Neural progenitor cell (in vitro differentiated cells): ENCODE results near the gene WIZ. TPM values are rescaled to one million over a fixed set of nuclear protein-coding genes. Genes with fewer than 3 reads are reported as not detected.

ENCODE experiments used
- DNase-seq: peaks from one replicate; pipeline ENCODE4 v3.0.0-alpha.2; 2016; ENCODE audit warnings: low spot score
- H2AFZ ChIP-seq: fragments of 200-600 bp; sonication (generic); replicated peaks from 2 replicates; pipeline ENCODE4 v1.6.1; 2016; ENCODE audit warnings: antibody characterized with exemption
- H3F3A ChIP-seq: fragments of 200-600 bp; sonication (generic); 2 replicates; pipeline ENCODE4 v1.6.1; 2016; ENCODE audit warnings: antibody characterized with exemption, low read depth
- H3K27ac ChIP-seq: fragments of 200-600 bp; sonication (generic); 2 replicates; pipeline ENCODE4 v1.5.1; 2016; ENCODE audit warnings: mild to moderate bottlenecking
- H3K27me3 ChIP-seq: fragments of 200-600 bp; sonication (generic); 2 replicates; pipeline ENCODE4 v1.6.1; 2016; ENCODE audit warnings: mild to moderate bottlenecking, moderate library complexity
- H3K36me3 ChIP-seq: fragments of 200-600 bp; sonication (generic); 2 replicates; pipeline ENCODE4 v1.5.1; 2016
- H3K4me1 ChIP-seq: fragments of 200-600 bp; sonication (generic); 2 replicates; pipeline ENCODE4 v1.6.1; 2016; ENCODE audit warnings: mixed run types
- H3K4me2 ChIP-seq: fragments of 200-600 bp; sonication (generic); 2 replicates; pipeline ENCODE4 v1.6.1; 2016
- H3K4me3 ChIP-seq: fragments of 200-600 bp; sonication (generic); 2 replicates; pipeline ENCODE4 v1.5.1; 2016
- H3K79me2 ChIP-seq: fragments of 200-600 bp; sonication (generic); 2 replicates; pipeline ENCODE4 v1.6.1; 2016; ENCODE audit warnings: low read depth
- H3K9ac ChIP-seq: fragments of 200-600 bp; sonication (generic); 2 replicates; pipeline ENCODE4 v1.6.1; 2016
- H3K9me3 ChIP-seq: fragments of 200-600 bp; sonication (generic); 2 replicates; pipeline ENCODE4 v1.5.1; 2016; ENCODE audit warnings: low read depth
- H4K20me1 ChIP-seq: fragments of 200-600 bp; sonication (generic); 2 replicates; pipeline ENCODE4 v1.6.1; 2016; ENCODE audit warnings: low read depth
- H3K27ac Mint-ChIP-seq: 3 replicates; pipeline ENCODE4 v1.8.0; 2021; ENCODE audit warnings: mixed read lengths
- H3K27me3 Mint-ChIP-seq: 2 replicates; pipeline ENCODE4 v1.8.0; 2022; ENCODE audit warnings: low read depth, mild to moderate bottlenecking, inconsistent platforms, moderate library complexity, mixed read lengths; ENCODE audit not compliant: insufficient read depth
- H3K36me3 Mint-ChIP-seq: 3 replicates; pipeline ENCODE4 v1.8.0; 2021; ENCODE audit warnings: mixed read lengths
- H3K4me1 Mint-ChIP-seq: 3 replicates; pipeline ENCODE4 v1.8.0; 2021; ENCODE audit warnings: mixed read lengths
- H3K4me3 Mint-ChIP-seq: 3 replicates; pipeline ENCODE4 v1.8.0; 2021; ENCODE audit warnings: mild to moderate bottlenecking, moderate library complexity, mixed read lengths
- H3K9me3 Mint-ChIP-seq: 3 replicates; pipeline ENCODE4 v1.8.0; 2020; ENCODE audit warnings: mixed read lengths
- EZH2 ChIP-seq: fragments of 200-600 bp; sonication (generic); IDR thresholded peaks from 2 replicates; pipeline ENCODE4 v1.6.1; 2017; ENCODE audit warnings: antibody characterized with exemption, mild to moderate bottlenecking, moderate library complexity
- EZH2phosphoT487 ChIP-seq: fragments of 200-600 bp; sonication (generic); IDR thresholded peaks from 2 replicates; pipeline ENCODE4 v1.6.1; 2017; ENCODE audit warnings: antibody characterized with exemption
- total RNA-seq: library from RNA; depleted of rRNA; stranded (reverse); fragments of >200 nt; gene quantifications from 2 replicates; pipeline ENCODE4 v1.2.3, GENCODE V29; 2015; ENCODE audit warnings: low replicate concordance
- TF ChIP-seq, protein P1 (sequence below): fragments of 200-600 bp; sonication (generic); IDR thresholded peaks from 2 replicates; pipeline ENCODE4 v1.5.1; 2017; ENCODE audit warnings: antibody characterized with exemption, mild to moderate bottlenecking

WIZ gene
- total RNA-seq, 1 donor from 2014 or later: 9.1 TPM

DNA sequence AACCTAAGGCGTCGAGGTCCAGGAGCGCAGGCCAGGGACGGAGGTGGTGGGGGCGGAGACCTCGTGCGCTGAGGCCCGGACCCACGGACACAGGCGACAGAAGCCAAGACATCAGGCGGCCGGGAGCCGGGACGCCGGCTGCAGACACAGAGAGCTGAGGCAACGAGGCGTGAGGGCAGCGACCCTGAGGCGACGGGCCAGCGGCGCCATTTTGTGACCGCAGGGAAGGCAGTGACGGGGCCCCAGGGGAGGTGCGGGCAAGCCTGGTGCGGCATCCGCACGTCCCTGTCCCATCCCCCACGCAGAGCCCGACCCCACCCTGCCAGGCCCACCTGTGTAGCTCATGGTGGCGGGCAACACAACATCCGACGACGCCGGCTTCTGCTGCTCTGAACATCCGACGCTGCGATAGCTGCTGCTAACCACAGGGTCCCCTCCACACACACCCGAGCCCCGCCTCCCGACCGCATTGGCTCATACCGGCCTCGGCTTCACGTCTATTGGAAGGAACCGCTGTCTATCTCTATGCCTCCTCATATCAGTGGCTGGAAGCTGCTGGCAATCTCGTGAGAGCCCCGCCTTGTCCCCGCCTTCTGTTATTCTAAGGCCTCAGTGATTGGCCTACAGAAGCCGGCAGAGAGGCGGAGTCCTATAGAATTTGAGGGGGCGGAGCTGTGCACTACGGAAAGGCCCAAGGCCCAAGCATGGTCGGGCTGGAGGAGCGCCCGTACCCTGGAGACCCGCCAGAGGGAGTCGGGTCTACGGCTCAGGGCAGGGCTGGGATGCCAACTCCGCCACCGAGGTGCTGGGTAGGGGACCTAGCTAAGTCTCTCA lies 31.0 kb downstream of the WIZ start, which contains the start of gene AKAP8L:
Gene AKAP8L, minus strand, starts transcription at position 410 of the 834 bp plus-strand sequence. Its CDS starts 65 bp downstream, at position 345.
- H3K4me3 ChIP-seq: peak within 1 kb of the TSS; percentile 94
- H2AFZ ChIP-seq: no peak within 1 kb of the TSS
- peaks cover 10% of the 10 kb centered on the region for H3K4me1 ChIP-seq
- H3K4me3 Mint-ChIP-seq: peak within 1 kb of the TSS; percentile 100
- H4K20me1 ChIP-seq: peaks cover 41% of the 10 kb centered on the region
- H3K36me3 Mint-ChIP-seq: peaks cover 29% of the 10 kb centered on the region
- H3K4me2 ChIP-seq: peak within 1 kb of the TSS; percentile 98
- H3K79me2 ChIP-seq: peaks cover 50% of the 10 kb centered on the region
- no peaks in the 10 kb centered on the region for H3K27me3 ChIP-seq
- peaks cover 7% of the 10 kb centered on the region for H3K27me3 Mint-ChIP-seq
- H3K9me3 ChIP-seq: no peaks in the 10 kb centered on the region
- peaks cover 23% of the 10 kb centered on the region for H3K4me1 Mint-ChIP-seq
- H3K27ac ChIP-seq: no peak within 1 kb of the TSS
- peak; percentile 99 for DNase-seq
- peaks cover 7% of the 10 kb centered on the region for H3K9me3 Mint-ChIP-seq
- H3F3A ChIP-seq: peaks cover 16% of the 10 kb centered on the region
- peak within 1 kb of the TSS; percentile 99 for H3K27ac Mint-ChIP-seq
- TF ChIP-seq, protein P1, sequence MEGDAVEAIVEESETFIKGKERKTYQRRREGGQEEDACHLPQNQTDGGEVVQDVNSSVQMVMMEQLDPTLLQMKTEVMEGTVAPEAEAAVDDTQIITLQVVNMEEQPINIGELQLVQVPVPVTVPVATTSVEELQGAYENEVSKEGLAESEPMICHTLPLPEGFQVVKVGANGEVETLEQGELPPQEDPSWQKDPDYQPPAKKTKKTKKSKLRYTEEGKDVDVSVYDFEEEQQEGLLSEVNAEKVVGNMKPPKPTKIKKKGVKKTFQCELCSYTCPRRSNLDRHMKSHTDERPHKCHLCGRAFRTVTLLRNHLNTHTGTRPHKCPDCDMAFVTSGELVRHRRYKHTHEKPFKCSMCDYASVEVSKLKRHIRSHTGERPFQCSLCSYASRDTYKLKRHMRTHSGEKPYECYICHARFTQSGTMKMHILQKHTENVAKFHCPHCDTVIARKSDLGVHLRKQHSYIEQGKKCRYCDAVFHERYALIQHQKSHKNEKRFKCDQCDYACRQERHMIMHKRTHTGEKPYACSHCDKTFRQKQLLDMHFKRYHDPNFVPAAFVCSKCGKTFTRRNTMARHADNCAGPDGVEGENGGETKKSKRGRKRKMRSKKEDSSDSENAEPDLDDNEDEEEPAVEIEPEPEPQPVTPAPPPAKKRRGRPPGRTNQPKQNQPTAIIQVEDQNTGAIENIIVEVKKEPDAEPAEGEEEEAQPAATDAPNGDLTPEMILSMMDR: peak; percentile 76
- no peak for TF ChIP-seq EZH2phosphoT487
- peaks cover 5% of the 10 kb centered on the region for H3K36me3 ChIP-seq
- peak within 1 kb of the TSS; percentile 94 for H3K9ac ChIP-seq

DNA sequence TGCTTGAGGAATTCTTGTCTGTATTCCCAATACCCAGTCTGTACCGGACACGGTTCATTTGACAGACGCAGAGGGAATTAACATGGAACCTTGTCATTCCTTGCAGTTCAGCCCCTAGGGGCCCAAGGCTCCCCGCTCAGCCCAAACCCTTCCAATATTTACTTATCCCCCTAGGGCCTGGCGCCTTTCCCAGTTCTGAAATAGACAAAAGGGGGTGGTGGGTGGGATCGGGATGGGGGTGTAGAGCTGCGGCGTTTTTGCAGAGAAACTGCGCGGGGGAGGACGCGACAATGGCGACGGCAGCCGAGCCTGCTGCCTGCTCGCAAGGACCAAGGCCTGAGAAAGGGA lies 31.6 kb downstream of the WIZ start:
- peaks cover 16% of the 10 kb centered on the region for H3F3A ChIP-seq
- peak; percentile 39 for DNase-seq
- H3K9ac ChIP-seq: peak overlapping the region; percentile 94
- H3K4me1 ChIP-seq: peaks cover 16% of the 10 kb centered on the region
- Mint-ChIP-seq H3K27me3 (peaks cover 7% of the 10 kb centered on the region), H3K4me3 (peak overlapping the region; percentile 100), H3K9me3 (peaks cover 3% of the 10 kb centered on the region), H3K4me1 (peaks cover 25% of the 10 kb centered on the region), H3K27ac (peak overlapping the region; percentile 51), H3K36me3 (peaks cover 26% of the 10 kb centered on the region)
- peak overlapping the region; percentile 94 for H3K4me3 ChIP-seq
- peaks cover 47% of the 10 kb centered on the region for H4K20me1 ChIP-seq
- no peak overlapping the region for H3K27ac ChIP-seq
- no peak overlapping the region for H2AFZ ChIP-seq
- peaks cover 56% of the 10 kb centered on the region for H3K79me2 ChIP-seq
- H3K36me3 ChIP-seq: no peaks in the 10 kb centered on the region
- no peaks in the 10 kb centered on the region for H3K9me3 ChIP-seq
- peak overlapping the region; percentile 98 for H3K4me2 ChIP-seq
- H3K27me3 ChIP-seq: no peaks in the 10 kb centered on the region
- TF ChIP-seq, protein P1: no peak
- no peak for TF ChIP-seq EZH2phosphoT487
- no peak for TF ChIP-seq EZH2

DNA sequence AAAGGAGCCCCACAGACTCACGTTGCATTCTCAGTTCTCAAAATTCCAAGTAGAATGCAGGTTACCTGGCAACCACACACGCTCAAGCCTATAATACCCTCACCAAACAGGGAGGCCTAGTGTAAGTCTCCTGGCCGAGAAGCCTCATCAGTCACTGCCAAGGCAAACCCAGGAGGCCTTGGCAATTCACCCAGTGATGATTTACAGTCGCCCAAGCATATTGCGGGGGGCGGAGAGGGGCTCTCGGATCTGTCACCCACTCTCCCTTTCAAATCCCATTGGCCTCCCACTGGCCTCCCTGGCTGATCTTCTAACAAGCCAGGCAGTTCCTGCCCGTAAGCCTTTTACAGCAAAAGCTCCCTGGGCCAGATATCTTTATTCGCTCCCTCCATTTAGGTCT lies 32.1 kb downstream of the WIZ start:
- H3K27me3 Mint-ChIP-seq: peaks cover 7% of the 10 kb centered on the region
- H3K9me3 Mint-ChIP-seq: peaks cover 3% of the 10 kb centered on the region
- Histone ChIP-seq H3K27ac (no peak overlapping the region), H3K27me3 (no peaks in the 10 kb centered on the region), H3K36me3 (no peaks in the 10 kb centered on the region), H3K4me1 (peaks cover 21% of the 10 kb centered on the region), H3K4me2 (peak overlapping the region; percentile 98), H4K20me1 (peaks cover 52% of the 10 kb centered on the region), H2AFZ (no peak overlapping the region), H3K9me3 (no peaks in the 10 kb centered on the region), H3K9ac (peak overlapping the region; percentile 94), H3F3A (peaks cover 16% of the 10 kb centered on the region), H3K4me3 (peak overlapping the region; percentile 94), H3K79me2 (peaks cover 61% of the 10 kb centered on the region)
- H3K36me3 Mint-ChIP-seq: peaks cover 24% of the 10 kb centered on the region
- peak overlapping the region; percentile 100 for H3K4me3 Mint-ChIP-seq
- peaks cover 30% of the 10 kb centered on the region for H3K4me1 Mint-ChIP-seq
- TF ChIP-seq EZH2phosphoT487 (no peak), EZH2 (no peak)
- TF ChIP-seq, protein P1: no peak
- DNase-seq: no peak
- H3K27ac Mint-ChIP-seq: peak overlapping the region; percentile 51
